K562 (cell line): ENCODE results near the gene PIF1.

ENCODE experiments used
- CTCF ChIP-seq, 3 experiments: IDR thresholded peaks in 2 of 3; conservative IDR thresholded peaks in 1 of 3; 2 replicates each; pipeline ENCODE4 v1.5.1; 2011 to 2012; ENCODE audit warnings: low read length in 3 of 3, mild to moderate bottlenecking in 3 of 3, control low read depth in 2 of 3, improper control_type of control experiment in 1 of 3, inconsistent platforms in 1 of 3, low read depth in 1 of 3, mixed read lengths in 1 of 3, moderate library complexity in 1 of 3; ENCODE audit not compliant: insufficient read depth in 2 of 3
- FOS ChIP-seq: IDR thresholded peaks from 3 replicates; pipeline ENCODE4 v1.6.1; 2011; ENCODE audit not compliant: insufficient read length; ENCODE audit errors: extremely low read depth
- TF ChIP-seq, protein P1 (sequence below): fragments of 450-650 bp; IDR thresholded peaks from 2 replicates; pipeline ENCODE4 v1.7.1; 2018; ENCODE audit warnings: mild to moderate bottlenecking, low read depth; ENCODE audit not compliant: partially characterized antibody

DNA sequence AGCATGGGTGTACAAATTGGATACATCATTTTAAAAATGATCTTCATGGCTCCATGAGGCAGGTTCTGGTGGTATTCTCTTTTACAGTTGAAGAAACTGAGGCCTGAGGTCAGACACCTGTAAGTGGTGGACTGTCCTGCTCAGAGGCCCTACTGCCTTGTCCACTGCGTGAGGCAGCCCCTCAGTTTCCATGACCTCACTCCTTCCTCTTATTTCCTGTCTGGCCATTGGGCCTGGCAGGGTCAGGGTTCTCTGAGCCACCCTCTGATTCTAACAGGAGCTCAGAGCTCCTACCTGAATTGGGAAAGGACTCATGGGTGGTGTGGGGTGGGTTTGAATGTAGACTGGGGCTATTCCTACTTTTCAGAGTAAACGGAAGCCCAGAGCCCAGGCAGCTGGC is 33.8 kb upstream of the PIF1 start:
- TF ChIP-seq, protein P1, sequence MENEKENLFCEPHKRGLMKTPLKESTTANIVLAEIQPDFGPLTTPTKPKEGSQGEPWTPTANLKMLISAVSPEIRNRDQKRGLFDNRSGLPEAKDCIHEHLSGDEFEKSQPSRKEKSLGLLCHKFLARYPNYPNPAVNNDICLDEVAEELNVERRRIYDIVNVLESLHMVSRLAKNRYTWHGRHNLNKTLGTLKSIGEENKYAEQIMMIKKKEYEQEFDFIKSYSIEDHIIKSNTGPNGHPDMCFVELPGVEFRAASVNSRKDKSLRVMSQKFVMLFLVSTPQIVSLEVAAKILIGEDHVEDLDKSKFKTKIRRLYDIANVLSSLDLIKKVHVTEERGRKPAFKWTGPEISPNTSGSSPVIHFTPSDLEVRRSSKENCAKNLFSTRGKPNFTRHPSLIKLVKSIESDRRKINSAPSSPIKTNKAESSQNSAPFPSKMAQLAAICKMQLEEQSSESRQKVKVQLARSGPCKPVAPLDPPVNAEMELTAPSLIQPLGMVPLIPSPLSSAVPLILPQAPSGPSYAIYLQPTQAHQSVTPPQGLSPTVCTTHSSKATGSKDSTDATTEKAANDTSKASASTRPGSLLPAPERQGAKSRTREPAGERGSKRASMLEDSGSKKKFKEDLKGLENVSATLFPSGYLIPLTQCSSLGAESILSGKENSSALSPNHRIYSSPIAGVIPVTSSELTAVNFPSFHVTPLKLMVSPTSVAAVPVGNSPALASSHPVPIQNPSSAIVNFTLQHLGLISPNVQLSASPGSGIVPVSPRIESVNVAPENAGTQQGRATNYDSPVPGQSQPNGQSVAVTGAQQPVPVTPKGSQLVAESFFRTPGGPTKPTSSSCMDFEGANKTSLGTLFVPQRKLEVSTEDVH: no peak
- TF ChIP-seq FOS: no peak
- no peak for TF ChIP-seq CTCF (IDR thresholded peaks at IDR 0.05 in 2 of 3, conservative IDR thresholded peaks at IDR 0.05 in 1 of 3; ENCODE audit: insufficient read depth in 2 of 3, low read depth in 1 of 3, low read length in 3 of 3)
